ENCODE data around the gene IGF1R. TPM values are rescaled to one million over a fixed set of nuclear protein-coding genes. Genes with fewer than 3 reads are reported as not detected.

IGF1R gene
- total RNA-seq, 2 experiments from 2014 or later: 22.8 to 24.7 TPM

- H3K27ac Mint-ChIP-seq: no peak overlapping the region
- no peaks in the 10 kb centered on the region for H3K27me3 Mint-ChIP-seq
- no peaks in the 10 kb centered on the region for H3K9me3 Mint-ChIP-seq
- H3K4me3 Mint-ChIP-seq: no peak overlapping the region
- CTCF ChIA-PET: no interaction called here
- H3K36me3 Mint-ChIP-seq (ENCODE audit: low read depth): no peaks in the 10 kb centered on the region
- intact Hi-C loops (cut with micrococcal nuclease): no loop called here
- ATAC-seq (no peak), DNase-seq (no peak)
- peaks cover 21% of the 10 kb centered on the region for H3K4me1 Mint-ChIP-seq (ENCODE audit: low read depth)
- POLR2A ChIA-PET: no interaction called here
- no peak for TF ChIP-seq CTCF (IDR thresholded peaks at IDR 0.05)
Observed at GRCh38 chr15:98729446-98730042, 81.2 kb downstream of the IGF1R start.

- intact Hi-C loops (cut with micrococcal nuclease): no loop called here
- Mint-ChIP-seq H3K27ac (no peak overlapping the region), H3K9me3 (no peaks in the 10 kb centered on the region), H3K4me3 (no peak overlapping the region), H3K27me3 (no peaks in the 10 kb centered on the region), H3K4me1 (ENCODE audit: low read depth) (peaks cover 34% of the 10 kb centered on the region), H3K36me3 (ENCODE audit: low read depth) (no peaks in the 10 kb centered on the region)
- POLR2A ChIA-PET: no interaction called here
- ATAC-seq (no peak), DNase-seq (no peak)
- CTCF ChIA-PET: no interaction called here
- TF ChIP-seq CTCF (IDR thresholded peaks at IDR 0.05): no peak
Observed at GRCh38 chr15:98730860-98731711, 82.7 kb downstream of the IGF1R start.

GRCh38 chr15:98731712-98732450 lies 83.5 kb downstream of the IGF1R start:
- POLR2A ChIA-PET: no interaction called here
- CTCF ChIA-PET: interaction anchor here (2.0 kb wide), 1 partner anchor 12 kb away, joined by 5 read pairs; no protein-coding TSS in a partner anchor
- DNase-seq (peak; percentile 11), ATAC-seq (no peak)
- Mint-ChIP-seq H3K4me1 (ENCODE audit: low read depth) (peaks cover 36% of the 10 kb centered on the region), H3K27me3 (no peaks in the 10 kb centered on the region), H3K27ac (no peak overlapping the region), H3K9me3 (no peaks in the 10 kb centered on the region), H3K36me3 (ENCODE audit: low read depth) (no peaks in the 10 kb centered on the region), H3K4me3 (no peak overlapping the region)
- TF ChIP-seq CTCF (IDR thresholded peaks at IDR 0.05): no peak
- intact Hi-C loops (cut with micrococcal nuclease): no loop called here

- ATAC-seq (no peak), DNase-seq (no peak)
- H3K36me3 Mint-ChIP-seq (ENCODE audit: low read depth): no peaks in the 10 kb centered on the region
- no peak overlapping the region for H3K4me3 Mint-ChIP-seq
- CTCF ChIA-PET: interaction anchor here (2.0 kb wide), 1 partner anchor 14 kb away, joined by 5 read pairs; no protein-coding TSS in a partner anchor
- H3K4me1 Mint-ChIP-seq (ENCODE audit: low read depth): peaks cover 38% of the 10 kb centered on the region
- H3K27me3 Mint-ChIP-seq: no peaks in the 10 kb centered on the region
- intact Hi-C loops (cut with micrococcal nuclease): no loop called here
- TF ChIP-seq CTCF (IDR thresholded peaks at IDR 0.05): no peak
- no peak overlapping the region for H3K27ac Mint-ChIP-seq
- no peaks in the 10 kb centered on the region for H3K9me3 Mint-ChIP-seq
- POLR2A ChIA-PET: no interaction called here
Observed at GRCh38 chr15:98733098-98733497, 84.8 kb downstream of the IGF1R start.

Measured in activated CD8-positive, alpha-beta T cell treated with anti-CD3 and anti-CD28 coated beads for 36 hours (primary cell).